ENCODE measurements around the gene ZNF587B.

The ZNF587B gene

DNA sequence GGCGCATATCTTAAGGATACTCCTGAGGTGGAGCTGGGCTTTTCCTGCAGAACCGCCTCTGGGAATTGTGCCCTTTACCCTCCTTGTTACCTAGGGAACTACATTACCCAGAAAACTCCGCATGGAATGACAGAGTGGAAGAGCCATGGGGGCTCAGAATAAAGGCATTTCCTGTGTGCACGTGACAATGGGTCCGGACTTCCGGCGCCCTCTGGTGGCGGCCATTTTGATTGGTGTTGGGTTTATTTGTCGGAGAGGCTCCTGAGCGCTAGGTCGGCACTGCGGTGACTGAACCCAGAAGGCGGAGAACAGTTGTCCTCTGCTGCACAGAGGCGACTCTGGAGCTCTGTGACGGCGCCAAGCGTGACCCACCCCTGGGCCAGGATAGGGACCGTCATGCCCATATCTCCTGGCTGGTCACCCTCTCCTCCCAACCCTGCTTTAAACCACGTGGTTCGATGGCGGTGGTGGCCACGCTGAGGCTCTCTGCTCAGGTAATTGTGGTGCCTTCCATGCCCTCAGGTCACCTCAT, at the start of gene ZNF587B:
ZNF587B (plus strand) TSS at position 229 of the 532 bp plus-strand sequence; CDS start at position 459, 230 bp downstream.
- TF ChIP-seq GATA3 (IDR thresholded peaks at IDR 0.05; ENCODE audit: low read depth, low read length) (no peak), GATA2 (IDR thresholded peaks at IDR 0.05; ENCODE audit: low read depth, low read length) (no peak)

GRCh38 chr19:57786286-57786685, 43.8 kb upstream of the ZNF587B start:
- TF ChIP-seq GATA2 (IDR thresholded peaks at IDR 0.05; ENCODE audit: low read depth, low read length) (no peak), GATA3 (IDR thresholded peaks at IDR 0.05; ENCODE audit: low read depth, low read length) (no peak)

- TF ChIP-seq GATA3 (IDR thresholded peaks at IDR 0.05; ENCODE audit: low read depth, low read length) (no peak), GATA2 (IDR thresholded peaks at IDR 0.05; ENCODE audit: low read depth, low read length) (no peak)
These were observed 43.2 kb upstream of the ZNF587B start for GRCh38 chr19:57786906-57787305.

DNA sequence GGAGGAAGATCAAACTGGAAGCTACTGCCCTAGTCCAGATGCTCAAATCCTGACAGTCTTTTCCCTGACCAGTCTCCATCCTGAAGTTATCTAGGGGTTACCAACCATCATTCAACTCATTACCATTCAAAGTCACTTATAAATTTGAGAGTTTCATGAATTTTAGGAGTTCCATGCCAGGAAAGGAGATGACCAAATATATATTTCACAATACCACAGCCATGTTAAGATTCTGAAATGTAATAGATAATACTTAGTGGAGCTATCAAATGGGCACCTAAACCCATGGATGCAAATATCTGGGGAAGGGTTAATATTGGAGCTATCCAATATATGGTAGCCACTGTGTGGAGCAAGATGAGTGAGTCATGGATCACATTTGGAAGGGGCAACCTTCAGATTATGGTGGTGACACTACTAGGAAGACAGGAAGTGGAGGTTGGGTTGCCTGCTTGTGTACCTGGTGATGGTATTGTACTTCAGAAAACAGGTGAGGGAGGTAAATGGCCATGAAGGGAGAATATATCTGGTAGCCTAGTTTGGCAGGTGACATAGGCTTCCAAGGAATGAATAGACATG, 41.9 kb upstream of the ZNF587B start:
- TF ChIP-seq GATA3 (IDR thresholded peaks at IDR 0.05; ENCODE audit: low read depth, low read length) (no peak), GATA2 (IDR thresholded peaks at IDR 0.05; ENCODE audit: low read depth, low read length) (no peak)

GRCh38 chr19:57789288-57789687, 40.8 kb upstream of the ZNF587B start:
- TF ChIP-seq GATA3 (IDR thresholded peaks at IDR 0.05; ENCODE audit: low read depth, low read length) (no peak), GATA2 (IDR thresholded peaks at IDR 0.05; ENCODE audit: low read depth, low read length) (no peak)

DNA sequence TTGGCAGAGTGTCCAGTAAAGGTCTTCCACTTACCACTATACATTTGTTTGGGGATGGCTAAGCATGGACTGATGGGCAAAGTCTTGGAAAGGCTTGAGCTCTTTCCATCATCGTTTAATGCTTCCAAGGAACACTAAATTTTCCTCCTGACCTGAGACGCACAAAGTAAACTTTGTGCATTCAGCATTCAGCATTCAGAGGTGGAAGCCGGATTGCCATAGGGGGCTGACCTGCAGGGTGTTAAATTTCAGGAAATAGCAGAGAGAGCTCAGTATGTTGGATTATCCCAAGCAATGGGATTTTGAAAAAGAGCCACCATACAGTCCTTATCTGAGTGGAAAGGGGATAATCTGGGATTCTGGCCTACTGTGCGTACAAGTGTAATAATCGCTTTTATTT, 29.4 kb upstream of the ZNF587B start:
- no peak for TF ChIP-seq GATA2 (IDR thresholded peaks at IDR 0.05; ENCODE audit: low read depth, low read length)

GRCh38 chr19:57802269-57802668, 27.8 kb upstream of the ZNF587B start:
- TF ChIP-seq GATA3 (IDR thresholded peaks at IDR 0.05; ENCODE audit: low read depth, low read length) (no peak), GATA2 (IDR thresholded peaks at IDR 0.05; ENCODE audit: low read depth, low read length) (no peak)

- no peak for TF ChIP-seq GATA2 (IDR thresholded peaks at IDR 0.05; ENCODE audit: low read depth, low read length)
- TF ChIP-seq GATA3 (IDR thresholded peaks at IDR 0.05; ENCODE audit: low read depth, low read length), result no peak
These were observed 26.9 kb upstream of the ZNF587B start for GRCh38 chr19:57803265-57803593.

DNA sequence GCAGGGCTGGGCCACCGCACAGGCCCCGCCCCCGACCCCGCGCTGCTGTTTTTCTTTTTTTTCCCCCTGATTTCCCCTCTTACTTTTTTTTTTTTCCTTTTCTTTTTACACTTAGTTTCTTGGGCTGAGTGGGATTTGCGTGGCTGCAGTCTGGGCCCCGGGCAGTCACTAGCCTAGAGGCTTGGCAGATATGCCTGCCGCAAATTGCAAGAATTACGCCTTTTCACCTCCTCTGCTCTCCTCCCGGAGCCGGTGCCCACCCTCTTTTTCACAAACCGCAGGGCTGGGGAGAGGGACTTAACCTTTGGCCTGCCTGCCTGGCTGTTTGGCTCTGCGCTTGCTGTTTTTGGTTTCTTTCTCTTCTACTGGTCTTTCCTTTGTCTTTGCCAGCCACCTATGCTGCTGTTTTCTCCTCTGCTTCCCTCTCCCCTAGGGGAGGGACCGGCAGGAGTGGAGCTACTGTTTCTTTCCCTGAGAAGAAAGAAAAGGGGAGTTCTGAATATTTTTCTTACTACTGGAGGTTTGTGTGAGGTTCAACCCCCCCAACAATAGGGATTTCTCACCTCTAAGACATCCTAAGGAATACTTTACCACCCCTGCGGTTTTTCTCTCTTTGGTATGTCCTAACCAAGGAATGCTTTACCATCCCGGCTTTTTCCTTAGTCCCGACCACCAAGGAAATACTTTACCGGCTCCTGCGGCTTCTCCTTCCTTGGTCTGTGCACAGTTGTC, 26.3 kb upstream of the ZNF587B start:
- no peak for TF ChIP-seq GATA2 (IDR thresholded peaks at IDR 0.05; ENCODE audit: low read depth, low read length)

GRCh38 chr19:57807541-57807940, 22.6 kb upstream of the ZNF587B start:
- no peak for TF ChIP-seq GATA2 (IDR thresholded peaks at IDR 0.05; ENCODE audit: low read depth, low read length)
- no peak for TF ChIP-seq GATA3 (IDR thresholded peaks at IDR 0.05; ENCODE audit: low read depth, low read length)

GRCh38 chr19:57812226-57812625, 17.9 kb upstream of the ZNF587B start:
- TF ChIP-seq GATA3 (IDR thresholded peaks at IDR 0.05; ENCODE audit: low read depth, low read length) (no peak), GATA2 (IDR thresholded peaks at IDR 0.05; ENCODE audit: low read depth, low read length) (no peak)

DNA sequence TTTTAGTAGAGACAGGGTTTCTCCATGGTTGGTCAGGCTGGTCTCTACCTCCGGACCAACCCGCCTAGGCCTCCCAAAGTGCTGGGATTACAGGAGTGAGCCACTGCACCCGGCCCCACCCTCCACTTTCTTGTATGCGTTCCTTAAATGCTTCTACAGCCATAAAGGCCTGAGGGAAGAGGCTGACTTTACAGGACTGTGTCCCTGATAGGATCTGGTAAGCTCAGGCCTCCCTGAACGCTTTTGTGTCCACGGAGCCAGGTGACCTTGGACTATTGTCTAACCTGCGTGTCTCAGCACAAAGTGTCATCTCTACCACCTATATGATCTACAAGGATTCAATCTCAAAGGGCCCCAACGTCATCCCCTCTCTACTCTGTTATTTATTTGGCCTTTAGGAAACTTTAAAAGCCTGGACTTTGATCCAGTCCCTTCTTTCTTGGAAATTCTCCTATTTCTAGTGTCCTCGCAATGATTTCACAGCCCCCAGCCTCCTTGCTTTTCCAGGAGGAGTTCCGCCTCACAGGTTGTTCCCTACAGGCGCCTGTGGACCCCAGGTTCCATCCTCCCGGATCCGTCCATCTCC, 16.1 kb upstream of the ZNF587B start:
- TF ChIP-seq GATA2 (IDR thresholded peaks at IDR 0.05; ENCODE audit: low read depth, low read length) (no peak), GATA3 (IDR thresholded peaks at IDR 0.05; ENCODE audit: low read depth, low read length) (no peak)

- TF ChIP-seq GATA3 (IDR thresholded peaks at IDR 0.05; ENCODE audit: low read depth, low read length), result no peak
- no peak for TF ChIP-seq GATA2 (IDR thresholded peaks at IDR 0.05; ENCODE audit: low read depth, low read length)
These were observed 15.4 kb upstream of the ZNF587B start, which contains the start of gene ZNF552 for GRCh38 chr19:57814505-57815246. ZNF552 (minus strand) TSS chr19:57814913; CDS start chr19:57814743, 170 bp downstream.

Data from SH-SY5Y (cell line).